Left lobe of liver (tissue), 1 donor: ENCODE data around the gene MATK. TPM values are rescaled to one million over a fixed set of nuclear protein-coding genes. Genes with fewer than 3 reads are reported as not detected.

ENCODE experiments used
- total RNA-seq: library from RNA; stranded (reverse); gene quantifications from one replicate; pipeline ENCODE4 v1.2.1, GENCODE V29; 2021
- donor health status: DM: no; HTN: yes; CAD: no.

The MATK gene
- total RNA-seq, 1 donor from 2014 or later, result 0.48 TPM

Other genes with a start within 250 kb of the MATK start
- gene TEKTIP1, start 247.2 kb downstream of the MATK start, total RNA-seq, result 1.9 TPM
- 33.9 TPM for gene MFSD12, start 228.8 kb downstream of the MATK start, total RNA-seq
- gene HMG20B, start 213.4 kb downstream of the MATK start, total RNA-seq, result 44.2 TPM
- gene GIPC3, start 200.9 kb downstream of the MATK start, total RNA-seq, result 0.75 TPM
- 4.4 TPM for gene TBXA2R, start 179.5 kb downstream of the MATK start, total RNA-seq
- gene CACTIN, start 159.6 kb downstream of the MATK start, total RNA-seq, result 12.5 TPM
- 7.5 TPM for gene PIP5K1C, start 85.9 kb downstream of the MATK start, total RNA-seq
- 28.8 TPM for gene TJP3, start 78.0 kb downstream of the MATK start, total RNA-seq
- 18.6 TPM for gene APBA3, start 24.7 kb downstream of the MATK start, total RNA-seq
- 56.0 TPM for gene MRPL54, start 23.7 kb downstream of the MATK start, total RNA-seq
- gene RAX2, start 14.2 kb downstream of the MATK start, total RNA-seq, result not detected
- not detected for gene ZFR2, start 82.7 kb upstream of the MATK start, total RNA-seq
- not detected for gene ATCAY, start 94.3 kb upstream of the MATK start, total RNA-seq
- not detected for gene NMRK2, start 146.7 kb upstream of the MATK start, total RNA-seq
- 20.4 TPM for gene DAPK3, start 184.7 kb upstream of the MATK start, total RNA-seq
- 1,272 TPM for gene EEF2, start 199.1 kb upstream of the MATK start, total RNA-seq
- 13.6 TPM for gene PIAS4, start 221.4 kb upstream of the MATK start, total RNA-seq